GM10266 (cell line): Measurements from ENCODE around the gene SLC35A3.

ENCODE experiments used
- DNase-seq: peaks from one replicate; pipeline ENCODE4 v3.0.0; 2012; ENCODE audit errors: extremely low spot score
- CTCF ChIP-seq: IDR thresholded peaks from 2 replicates; pipeline ENCODE4 v1.5.1; 2012; ENCODE audit warnings: mild to moderate bottlenecking, low read depth; ENCODE audit not compliant: control insufficient read depth, insufficient read depth; ENCODE audit errors: missing control alignments

Gene SLC35A3

DNA sequence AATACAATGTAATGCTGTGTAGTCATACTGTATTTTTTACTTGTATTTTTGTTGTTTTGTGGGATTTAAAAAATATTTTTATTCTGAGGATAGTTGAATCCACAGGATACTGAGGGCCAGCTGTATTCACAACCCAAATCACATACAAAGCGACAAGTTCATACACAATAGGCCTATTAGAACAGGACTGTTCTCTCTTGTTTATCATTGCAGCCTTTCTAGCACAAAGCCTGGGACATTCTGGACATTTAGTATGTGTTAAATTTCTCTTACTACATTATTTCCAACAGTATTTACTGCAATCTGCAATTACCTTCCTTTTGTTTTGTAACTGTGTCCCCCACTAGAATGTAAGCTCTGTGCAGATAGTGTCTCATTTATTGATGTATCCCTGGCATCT is 65.4 kb downstream of the SLC35A3 start:
- TF ChIP-seq CTCF = no peak
- no peak for DNase-seq

DNA sequence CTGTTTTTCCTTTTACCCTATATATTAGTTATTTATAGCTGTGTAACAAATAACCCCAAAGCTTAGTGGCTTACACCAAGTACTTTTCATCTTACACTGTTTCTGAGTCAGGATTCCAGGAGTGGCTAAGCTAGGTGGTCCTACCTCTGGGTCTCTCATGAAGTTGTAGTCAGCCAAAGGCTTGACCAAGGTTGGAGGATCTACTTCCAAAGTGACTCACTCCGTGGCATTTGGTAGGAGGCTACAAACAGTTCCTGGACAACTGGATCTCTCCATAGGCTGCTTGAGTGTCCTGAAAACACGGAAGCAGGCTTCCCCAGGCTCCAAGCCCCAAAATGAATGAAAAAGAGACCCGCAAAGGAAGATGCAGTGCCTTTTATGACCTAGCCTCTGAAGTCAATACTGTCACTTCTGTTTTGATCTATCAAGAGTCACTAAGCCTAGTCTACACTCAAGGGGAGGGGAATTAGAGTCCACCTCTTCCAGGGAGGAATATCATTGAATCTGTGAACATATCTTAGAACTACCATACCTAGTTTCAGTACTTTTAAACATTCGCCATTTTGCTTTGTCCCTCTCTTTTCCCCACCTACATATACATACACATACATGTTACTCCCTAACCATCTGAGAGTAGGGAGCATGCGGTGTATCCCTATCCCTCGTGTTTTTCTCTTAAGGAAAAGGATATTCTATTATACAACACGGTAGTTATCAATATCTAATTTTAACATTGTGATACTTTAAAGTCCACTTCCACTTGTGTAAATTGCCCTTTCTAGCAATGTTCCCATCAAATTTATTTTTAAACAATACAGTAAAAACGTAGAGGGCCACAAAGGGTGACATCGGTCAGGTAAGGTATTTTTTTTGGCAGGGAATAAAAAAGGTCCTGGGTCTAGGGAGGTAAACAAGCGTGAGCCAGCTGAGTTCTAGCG is 67.2 kb downstream of the SLC35A3 start:
- DNase-seq = peak; percentile 18
- no peak for TF ChIP-seq CTCF

DNA sequence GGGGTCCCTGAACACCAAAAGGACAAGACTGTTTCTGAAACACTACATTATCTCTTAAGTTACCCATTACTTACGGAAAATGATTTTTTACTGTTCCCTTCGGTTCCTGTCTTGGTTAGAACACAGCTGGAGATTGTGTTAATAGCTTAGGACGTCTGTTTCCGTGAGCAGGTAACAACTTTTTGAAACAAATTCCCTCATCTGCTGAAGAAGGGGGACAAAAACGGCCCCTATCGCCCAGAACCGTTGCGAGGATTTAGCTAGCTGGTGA is 67.8 kb downstream of the SLC35A3 start:
- no peak for TF ChIP-seq CTCF
- DNase-seq = no peak

GRCh38 chr1:100037927-100038659 is 68.3 kb downstream of the SLC35A3 start:
- no peak for TF ChIP-seq CTCF
- DNase-seq = peak; percentile 92

DNA sequence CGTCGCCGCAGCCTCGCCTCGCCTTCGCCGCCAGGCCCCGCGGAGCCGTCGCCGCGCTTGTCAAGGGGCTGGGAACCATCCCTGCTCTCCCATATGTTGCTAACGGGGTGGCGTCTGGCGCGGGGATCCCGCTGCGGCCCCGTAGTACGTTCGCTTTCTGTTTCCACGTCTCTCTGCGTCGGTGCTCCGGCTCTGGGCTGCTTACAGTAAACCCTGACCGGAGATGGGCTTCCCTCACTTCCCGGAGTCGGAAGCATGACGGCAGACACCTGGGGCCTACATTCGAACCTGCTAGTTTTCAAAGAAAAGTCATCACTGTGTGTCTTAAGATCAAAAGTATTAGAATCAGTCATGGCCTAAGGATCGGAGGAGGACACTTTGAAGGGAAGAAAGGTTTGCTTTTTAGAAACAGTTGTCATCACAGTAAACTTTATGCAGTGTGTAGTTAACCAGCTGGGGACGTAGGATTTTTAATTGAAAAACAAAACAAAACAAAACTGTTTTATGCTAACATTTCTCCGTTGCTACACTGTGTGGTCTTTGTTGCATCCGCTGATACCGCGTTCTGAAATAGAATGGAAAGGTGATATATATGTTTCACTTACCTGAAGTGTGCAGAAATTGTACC is 69.0 kb downstream of the SLC35A3 start:
- DNase-seq = peak; percentile 72
- no peak for TF ChIP-seq CTCF

- DNase-seq = no peak
- TF ChIP-seq CTCF = no peak
These were observed 69.8 kb downstream of the SLC35A3 start for GRCh38 chr1:100039591-100039990.
